Measurements from ENCODE around the gene MXRA8.

MXRA8 gene

GRCh38 chr1:1401457-1402010 is 43.2 kb upstream of the MXRA8 start:
- TF ChIP-seq, protein P1, sequence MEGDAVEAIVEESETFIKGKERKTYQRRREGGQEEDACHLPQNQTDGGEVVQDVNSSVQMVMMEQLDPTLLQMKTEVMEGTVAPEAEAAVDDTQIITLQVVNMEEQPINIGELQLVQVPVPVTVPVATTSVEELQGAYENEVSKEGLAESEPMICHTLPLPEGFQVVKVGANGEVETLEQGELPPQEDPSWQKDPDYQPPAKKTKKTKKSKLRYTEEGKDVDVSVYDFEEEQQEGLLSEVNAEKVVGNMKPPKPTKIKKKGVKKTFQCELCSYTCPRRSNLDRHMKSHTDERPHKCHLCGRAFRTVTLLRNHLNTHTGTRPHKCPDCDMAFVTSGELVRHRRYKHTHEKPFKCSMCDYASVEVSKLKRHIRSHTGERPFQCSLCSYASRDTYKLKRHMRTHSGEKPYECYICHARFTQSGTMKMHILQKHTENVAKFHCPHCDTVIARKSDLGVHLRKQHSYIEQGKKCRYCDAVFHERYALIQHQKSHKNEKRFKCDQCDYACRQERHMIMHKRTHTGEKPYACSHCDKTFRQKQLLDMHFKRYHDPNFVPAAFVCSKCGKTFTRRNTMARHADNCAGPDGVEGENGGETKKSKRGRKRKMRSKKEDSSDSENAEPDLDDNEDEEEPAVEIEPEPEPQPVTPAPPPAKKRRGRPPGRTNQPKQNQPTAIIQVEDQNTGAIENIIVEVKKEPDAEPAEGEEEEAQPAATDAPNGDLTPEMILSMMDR (IDR thresholded peaks at IDR 0.05), result no peak

DNA sequence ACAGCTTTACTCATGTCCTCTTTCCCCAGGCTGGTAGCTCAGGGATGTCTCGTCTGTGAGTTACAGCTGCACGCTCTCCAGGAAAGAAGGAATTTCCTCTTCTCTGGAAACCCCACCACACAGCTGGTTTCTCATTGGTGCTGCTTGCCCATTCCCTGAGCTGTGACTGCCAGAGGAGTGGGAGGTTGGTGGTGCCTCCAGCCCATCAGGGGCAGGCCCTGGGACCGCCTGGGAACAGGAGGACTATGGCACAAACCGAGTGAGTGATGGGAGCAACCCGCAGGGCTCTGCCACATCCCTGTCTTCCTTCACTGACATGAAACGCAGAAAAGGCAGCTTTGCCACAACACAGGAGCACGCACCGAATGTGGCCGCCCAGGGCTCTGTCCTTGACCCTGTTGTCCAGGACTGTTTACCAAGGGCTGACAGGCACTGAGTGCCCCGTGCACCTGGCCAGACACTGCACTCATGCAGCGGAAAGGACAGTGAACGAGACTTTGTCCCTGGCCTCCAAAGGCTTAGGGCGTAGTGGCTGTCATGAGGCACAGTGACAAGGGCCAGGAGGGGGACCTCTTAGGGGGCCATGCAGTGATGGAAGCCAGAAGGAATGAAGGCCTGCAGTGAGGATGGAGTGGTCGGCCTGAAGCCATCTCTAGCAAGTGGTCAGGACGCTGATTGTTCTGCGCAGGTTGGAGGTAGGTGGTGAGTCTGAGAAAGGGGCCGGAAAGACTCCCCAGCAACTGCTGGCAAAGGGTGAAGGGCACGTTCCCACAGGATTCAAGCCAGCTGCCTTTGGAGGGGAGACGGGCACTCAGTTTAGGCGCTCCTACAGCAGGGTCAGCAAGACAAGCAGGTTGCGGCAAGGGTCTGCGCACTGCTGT is 42.5 kb upstream of the MXRA8 start:
- TF ChIP-seq, protein P1 (IDR thresholded peaks at IDR 0.05), result no peak

- TF ChIP-seq, protein P1 (IDR thresholded peaks at IDR 0.05), result no peak
Observed at GRCh38 chr1:1399872-1400575, 41.7 kb upstream of the MXRA8 start.

- TF ChIP-seq, protein P1 (IDR thresholded peaks at IDR 0.05), result peak; percentile 43; the same call in 1 of the 2 replicates
Observed at GRCh38 chr1:1399187-1399871, 41.0 kb upstream of the MXRA8 start, which contains the start of gene CCNL2. TSS of gene CCNL2 (minus strand) at chr1:1399335. CDS start at chr1:1399306, 29 bp downstream.

DNA sequence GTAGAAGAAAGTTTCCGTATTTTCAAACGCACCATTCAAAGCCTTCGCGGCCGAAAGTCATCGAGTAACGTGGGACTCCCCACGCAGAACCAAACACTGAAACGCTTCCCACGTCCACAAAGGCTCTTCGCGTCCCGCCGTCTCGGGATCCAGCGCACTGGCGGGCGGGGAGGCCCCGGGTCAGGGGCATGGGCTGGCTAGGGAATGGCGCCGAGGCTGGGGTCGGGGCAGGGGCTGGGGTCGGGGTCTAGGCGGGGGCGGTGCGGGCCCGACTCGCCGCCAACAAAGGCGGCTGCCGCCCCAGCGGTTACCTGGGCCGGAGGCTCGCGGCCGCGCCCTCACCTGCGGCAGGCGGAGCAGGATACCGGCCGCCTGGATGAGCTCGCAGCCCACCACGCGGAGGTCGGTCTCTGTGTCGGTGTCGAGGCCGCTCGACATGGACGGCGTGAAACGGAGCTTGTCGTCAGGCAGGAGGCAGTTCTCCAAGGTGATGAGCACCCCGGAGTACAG is 40.4 kb upstream of the MXRA8 start:
- TF ChIP-seq, protein P1 (IDR thresholded peaks at IDR 0.05), result no peak

DNA sequence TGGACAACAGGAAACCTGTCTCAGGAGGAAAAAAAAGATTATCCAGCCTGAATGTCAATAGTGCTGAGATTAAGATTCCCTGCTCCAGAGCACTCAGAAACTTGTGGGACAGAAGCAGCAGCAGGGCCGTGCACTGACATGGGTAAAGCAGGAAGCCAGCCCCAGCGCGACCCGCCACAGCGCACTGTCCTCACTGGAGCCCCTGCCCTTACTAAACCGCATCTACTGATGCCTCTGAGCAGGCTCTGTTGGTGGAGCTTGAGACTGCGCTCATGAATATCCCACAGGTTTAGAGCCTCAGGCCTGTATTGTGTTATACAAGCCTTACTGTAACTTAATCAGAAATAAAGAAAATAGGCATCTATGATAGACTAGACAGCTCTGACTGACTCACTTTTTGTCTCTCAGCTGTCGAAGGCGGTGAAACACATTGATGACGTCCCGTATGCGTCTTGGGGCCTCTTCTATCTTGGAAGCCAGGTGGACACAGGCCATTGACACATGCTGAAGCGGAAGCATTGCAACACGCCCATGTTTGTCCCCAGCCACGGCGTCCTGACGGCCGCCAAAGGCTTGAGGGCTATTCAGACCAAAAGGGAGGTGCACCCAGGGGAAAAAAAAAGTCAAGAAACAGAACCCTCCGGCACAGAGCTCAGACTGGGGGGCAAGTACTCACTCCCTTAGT is 39.6 kb upstream of the MXRA8 start:
- TF ChIP-seq, protein P1 (IDR thresholded peaks at IDR 0.05), result no peak

Data from LNCAP (cell line).